HFFc6 (cell line): ENCODE measurements around the gene IDH3B. TPM values are rescaled to one million over a fixed set of nuclear protein-coding genes. Genes with fewer than 3 reads are reported as not detected.

ENCODE experiments used
- DNase-seq: peaks from one replicate; pipeline ENCODE4 v3.0.0-alpha.2; 2018
- H3K27ac Mint-ChIP-seq: 2 replicates; pipeline ENCODE4 v1.8.0; 2020; ENCODE audit warnings: mild to moderate bottlenecking, mixed read lengths
- H3K27me3 Mint-ChIP-seq: 2 replicates; pipeline ENCODE4 v1.8.0; 2021; ENCODE audit warnings: mild to moderate bottlenecking, moderate library complexity, mixed read lengths; ENCODE audit not compliant: insufficient read depth
- H3K36me3 Mint-ChIP-seq: 2 replicates; pipeline ENCODE4 v1.8.0; 2021; ENCODE audit warnings: low read depth, mixed read lengths
- H3K4me1 Mint-ChIP-seq: 2 replicates; pipeline ENCODE4 v1.8.0; 2020; ENCODE audit warnings: low read depth, mixed read lengths
- H3K4me3 Mint-ChIP-seq: 2 replicates; pipeline ENCODE4 v1.8.0; 2020; ENCODE audit warnings: mild to moderate bottlenecking, moderate library complexity, mixed read lengths
- H3K9me3 Mint-ChIP-seq: 2 replicates; pipeline ENCODE4 v1.8.0; 2020; ENCODE audit warnings: mild to moderate bottlenecking, mixed read lengths
- total RNA-seq, 6 experiments: library from RNA; stranded (reverse); fragmentation: NEBNext Ultra II Directional; extraction: Animal tissue kit (Norgen Biotek cat#: 25700); gene quantifications; 2 replicates in 1 of 6; 3 replicates in 5 of 6; pipeline ENCODE4 v1.2.3, GENCODE V29; 2021
- TF ChIP-seq, protein P1 (sequence below): fragments of 200-600 bp; sonication (generic); IDR thresholded peaks from 2 replicates; pipeline ENCODE4 v1.5.0; 2021; ENCODE audit warnings: antibody characterized with exemption, mild to moderate bottlenecking

Gene IDH3B
- total RNA-seq, 6 experiments from 2014 or later, result 63.1 to 87.8 (median 79.8) TPM

DNA sequence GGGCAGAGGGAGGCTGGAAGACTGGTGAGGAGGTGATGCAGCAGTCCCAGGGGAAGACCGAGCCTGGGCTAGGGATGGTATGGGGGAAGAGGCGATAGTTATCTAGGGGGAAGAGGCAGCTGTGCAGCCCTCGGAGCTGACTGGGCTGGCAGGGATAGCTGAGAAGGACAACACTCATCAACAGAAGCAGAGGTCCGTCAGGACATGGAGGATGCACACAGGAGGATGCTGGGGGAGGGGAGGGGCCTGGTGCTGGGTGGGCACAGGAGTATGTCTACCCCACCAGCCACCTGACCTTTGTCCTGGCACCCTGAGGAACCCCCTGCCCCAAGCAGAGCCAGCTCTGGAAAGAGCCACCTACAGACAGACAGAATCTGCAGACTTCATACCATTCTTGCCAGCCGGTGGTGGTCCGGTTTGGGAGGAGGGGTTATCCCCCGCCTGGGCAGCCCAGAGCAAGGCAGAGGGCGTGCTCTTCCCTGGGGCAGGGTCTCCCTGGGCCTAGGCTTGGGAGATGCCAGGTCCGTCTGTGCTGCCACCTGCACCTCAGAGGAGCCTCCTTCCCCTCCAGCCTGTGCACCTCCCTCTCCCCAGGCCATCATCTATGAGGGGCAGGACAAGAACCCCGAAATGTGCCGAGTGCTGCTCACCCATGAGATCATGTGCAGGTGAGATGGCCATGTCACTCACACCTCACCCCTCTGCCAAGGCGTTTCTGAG lies 43.5 kb upstream of the IDH3B start:
- no peaks in the 10 kb centered on the region for H3K4me1 Mint-ChIP-seq
- no peak for DNase-seq
- H3K27ac Mint-ChIP-seq, result no peak overlapping the region
- H3K9me3 Mint-ChIP-seq, result no peaks in the 10 kb centered on the region
- H3K36me3 Mint-ChIP-seq, result no peaks in the 10 kb centered on the region
- peaks cover 44% of the 10 kb centered on the region for H3K27me3 Mint-ChIP-seq
- TF ChIP-seq, protein P1, sequence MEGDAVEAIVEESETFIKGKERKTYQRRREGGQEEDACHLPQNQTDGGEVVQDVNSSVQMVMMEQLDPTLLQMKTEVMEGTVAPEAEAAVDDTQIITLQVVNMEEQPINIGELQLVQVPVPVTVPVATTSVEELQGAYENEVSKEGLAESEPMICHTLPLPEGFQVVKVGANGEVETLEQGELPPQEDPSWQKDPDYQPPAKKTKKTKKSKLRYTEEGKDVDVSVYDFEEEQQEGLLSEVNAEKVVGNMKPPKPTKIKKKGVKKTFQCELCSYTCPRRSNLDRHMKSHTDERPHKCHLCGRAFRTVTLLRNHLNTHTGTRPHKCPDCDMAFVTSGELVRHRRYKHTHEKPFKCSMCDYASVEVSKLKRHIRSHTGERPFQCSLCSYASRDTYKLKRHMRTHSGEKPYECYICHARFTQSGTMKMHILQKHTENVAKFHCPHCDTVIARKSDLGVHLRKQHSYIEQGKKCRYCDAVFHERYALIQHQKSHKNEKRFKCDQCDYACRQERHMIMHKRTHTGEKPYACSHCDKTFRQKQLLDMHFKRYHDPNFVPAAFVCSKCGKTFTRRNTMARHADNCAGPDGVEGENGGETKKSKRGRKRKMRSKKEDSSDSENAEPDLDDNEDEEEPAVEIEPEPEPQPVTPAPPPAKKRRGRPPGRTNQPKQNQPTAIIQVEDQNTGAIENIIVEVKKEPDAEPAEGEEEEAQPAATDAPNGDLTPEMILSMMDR, result no peak
- H3K4me3 Mint-ChIP-seq, result no peak overlapping the region

DNA sequence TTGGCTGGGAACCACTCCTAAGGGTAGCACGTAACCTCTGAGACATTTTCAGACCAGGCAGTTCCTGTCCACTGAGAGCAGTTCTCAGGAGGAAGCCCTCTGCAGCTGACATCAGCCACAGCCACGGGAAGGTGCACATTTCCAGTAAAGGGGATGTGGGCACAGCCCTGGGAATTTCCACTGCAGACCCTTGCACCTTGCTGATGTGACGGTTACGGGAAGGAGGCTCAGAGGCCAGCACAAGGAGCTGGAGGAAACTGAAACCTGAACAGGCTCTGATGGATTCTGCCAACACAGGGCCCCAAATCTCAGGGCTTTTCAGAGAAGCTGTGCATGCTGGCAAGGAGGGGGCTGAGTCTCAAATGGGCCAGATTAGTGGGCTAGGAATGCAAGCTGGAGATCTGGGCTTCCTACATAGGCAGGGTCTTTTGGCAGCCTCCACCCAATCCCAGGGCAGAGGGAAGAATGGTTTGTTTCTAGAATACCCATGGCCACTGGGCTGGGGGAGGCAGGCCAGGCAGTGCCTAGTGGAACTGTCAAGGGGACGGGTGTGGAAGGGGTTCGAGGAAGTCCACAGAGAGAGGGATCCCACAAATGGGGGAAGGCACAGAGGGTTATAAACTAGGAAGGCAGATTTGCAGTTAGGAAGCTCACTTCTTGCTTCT lies 42.8 kb upstream of the IDH3B start:
- no peaks in the 10 kb centered on the region for H3K9me3 Mint-ChIP-seq
- no peak overlapping the region for H3K4me3 Mint-ChIP-seq
- TF ChIP-seq, protein P1, result no peak
- no peaks in the 10 kb centered on the region for H3K36me3 Mint-ChIP-seq
- no peak for DNase-seq
- H3K27ac Mint-ChIP-seq, result no peak overlapping the region
- no peaks in the 10 kb centered on the region for H3K4me1 Mint-ChIP-seq
- peaks cover 49% of the 10 kb centered on the region for H3K27me3 Mint-ChIP-seq

DNA sequence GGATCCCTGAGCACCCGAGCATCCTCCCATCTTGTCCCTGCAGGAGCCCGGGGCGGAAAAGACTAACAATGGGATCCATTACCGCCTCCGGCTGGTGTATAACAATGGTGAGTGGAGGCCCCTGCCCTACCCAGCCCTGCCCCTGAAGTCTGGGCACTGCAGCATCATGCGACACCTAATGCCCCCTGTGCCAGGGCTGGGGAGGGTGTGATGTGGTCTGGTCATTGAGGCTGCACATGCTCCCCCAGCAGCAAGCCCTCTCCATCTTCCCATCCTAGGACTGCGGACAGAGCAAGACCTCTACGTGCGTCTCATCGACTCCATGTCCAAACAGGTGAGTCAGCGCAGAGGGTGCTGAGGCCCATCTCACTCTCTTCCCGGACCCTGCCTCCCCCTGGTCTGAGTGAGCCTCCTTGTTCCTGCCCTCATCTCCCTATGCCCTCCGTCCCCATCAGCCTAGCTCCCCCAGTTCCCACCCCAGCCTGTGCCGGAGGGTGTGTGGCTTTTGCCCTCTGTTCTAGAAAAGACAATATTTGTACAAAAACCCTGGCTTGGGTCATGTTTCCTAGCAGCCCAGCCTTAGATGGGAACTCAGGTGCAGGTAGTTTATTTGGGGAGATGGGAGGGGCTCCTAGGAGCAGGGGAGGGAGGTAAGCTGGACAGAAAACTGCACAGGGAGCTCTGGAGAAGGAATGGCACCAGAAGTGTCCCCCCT lies 42.1 kb upstream of the IDH3B start:
- Mint-ChIP-seq H3K4me1 (no peaks in the 10 kb centered on the region), H3K27me3 (peaks cover 54% of the 10 kb centered on the region), H3K27ac (no peak overlapping the region), H3K4me3 (no peak overlapping the region), H3K36me3 (no peaks in the 10 kb centered on the region), H3K9me3 (no peaks in the 10 kb centered on the region)
- DNase-seq, result no peak
- TF ChIP-seq, protein P1, result no peak

DNA sequence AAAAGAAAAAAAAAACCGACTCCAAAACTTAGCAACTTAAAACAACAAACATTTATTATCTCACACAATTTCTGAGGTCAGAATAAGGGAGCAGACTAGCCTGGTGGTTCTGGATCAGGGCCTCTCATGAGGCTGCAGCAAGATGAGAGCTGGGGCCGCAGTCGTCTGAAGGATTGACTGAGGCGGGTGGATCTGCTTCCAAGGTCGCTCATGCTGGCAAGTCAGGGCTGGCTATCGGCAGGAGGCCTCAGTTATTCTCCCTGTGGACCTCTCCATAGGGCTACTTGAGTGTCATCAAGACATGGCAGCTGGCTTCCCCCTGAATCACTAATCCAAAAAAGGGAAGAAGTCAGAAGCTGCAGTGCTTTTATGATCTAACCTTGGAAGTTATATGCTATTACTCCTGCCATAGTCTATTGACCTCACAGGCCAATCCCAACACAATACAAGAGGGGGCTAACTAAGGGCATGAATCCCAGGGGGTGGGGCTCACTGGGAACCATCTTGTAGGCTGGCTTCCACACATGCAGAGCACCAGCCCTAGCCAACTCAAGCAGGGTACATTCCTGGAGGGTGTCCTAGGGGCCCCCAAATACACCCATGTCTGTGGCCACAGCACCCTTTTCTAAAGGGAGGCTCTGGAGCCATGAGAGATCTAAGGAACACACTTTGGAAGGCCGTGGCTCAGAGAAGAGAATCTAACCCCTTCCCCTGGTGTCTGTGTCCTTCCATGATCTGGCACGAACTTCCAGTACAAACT lies 39.9 kb upstream of the IDH3B start:
- H3K36me3 Mint-ChIP-seq, result no peaks in the 10 kb centered on the region
- no peaks in the 10 kb centered on the region for H3K4me1 Mint-ChIP-seq
- H3K9me3 Mint-ChIP-seq, result no peaks in the 10 kb centered on the region
- peaks cover 64% of the 10 kb centered on the region for H3K27me3 Mint-ChIP-seq
- H3K4me3 Mint-ChIP-seq, result no peak overlapping the region
- TF ChIP-seq, protein P1, result no peak
- H3K27ac Mint-ChIP-seq, result no peak overlapping the region
- DNase-seq, result no peak

DNA sequence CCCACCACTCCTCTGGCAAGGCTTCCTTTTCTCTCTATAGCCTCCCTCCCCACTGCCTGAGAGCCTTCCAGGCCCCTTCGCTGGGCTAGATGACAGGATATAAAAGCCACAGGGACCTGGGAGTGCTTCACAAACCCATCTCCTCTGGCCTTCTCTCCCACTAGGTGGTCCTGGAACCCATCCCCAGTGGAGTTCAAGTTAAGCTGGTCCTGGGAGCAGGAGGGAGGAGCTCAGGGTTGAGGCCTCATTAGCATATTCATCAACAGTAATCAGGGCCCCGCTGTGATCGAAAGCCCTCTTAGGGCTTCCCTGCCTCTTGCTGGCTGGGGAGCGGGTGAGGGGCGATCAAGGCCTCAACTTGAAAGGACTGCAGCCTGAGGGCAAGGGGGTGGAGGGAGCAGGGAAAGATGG lies 37.7 kb upstream of the IDH3B start:
- H3K27ac Mint-ChIP-seq, result no peak overlapping the region
- no peaks in the 10 kb centered on the region for H3K36me3 Mint-ChIP-seq
- H3K4me3 Mint-ChIP-seq, result no peak overlapping the region
- TF ChIP-seq, protein P1, result no peak
- H3K27me3 Mint-ChIP-seq, result peaks cover 73% of the 10 kb centered on the region
- H3K9me3 Mint-ChIP-seq, result no peaks in the 10 kb centered on the region
- no peaks in the 10 kb centered on the region for H3K4me1 Mint-ChIP-seq
- DNase-seq, result no peak
